ENCODE results near the gene SPPL2A. TPM values are rescaled to one million over a fixed set of nuclear protein-coding genes. Genes with fewer than 3 reads are reported as not detected.

Gene SPPL2A
- polyA plus RNA-seq, 6 donors from 2014 or later: 75.1 to 93.0 (median 89.4) TPM

GRCh38 chr15:50653156-50653743 is 112.3 kb downstream of the SPPL2A start:
- no peaks in the 10 kb centered on the region for H3K27me3 Mint-ChIP-seq
- peaks cover 0 to 2% (median 0%) of the 10 kb centered on the region in 3 donors for H3K4me1 Mint-ChIP-seq
- ATAC-seq (ENCODE audit: low read depth in 2 of 2) (no peak), DNase-seq (no peak)
- no peaks in the 10 kb centered on the region for H3K9me3 Mint-ChIP-seq
- peak overlapping the region in 4 of 6 donors; percentile 4 to 14 (median 10) for H3K27ac Mint-ChIP-seq
- H3K4me3 Mint-ChIP-seq: no peak overlapping the region
- peaks cover 7 to 22% of the 10 kb centered on the region in 2 donors for H3K36me3 Mint-ChIP-seq

DNA sequence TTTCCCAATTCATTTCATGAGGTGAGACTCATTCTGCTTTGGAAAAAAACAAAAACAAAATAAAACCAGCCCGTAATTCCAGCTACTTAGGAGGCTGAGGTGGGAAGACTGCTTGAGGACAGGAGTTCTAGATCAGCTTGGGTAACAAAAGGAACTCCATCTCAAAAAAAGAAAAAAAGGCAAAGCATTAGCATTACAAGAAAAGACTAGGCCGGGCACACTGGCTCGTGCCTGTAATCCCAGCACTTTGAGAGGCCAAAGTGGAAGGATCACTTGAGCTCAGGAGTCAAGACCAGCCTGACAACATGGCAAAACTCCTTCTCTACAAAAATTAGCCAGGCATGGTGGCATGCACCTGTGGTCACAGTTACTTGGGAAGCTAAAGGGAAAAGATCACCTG is 112.8 kb downstream of the SPPL2A start:
- H3K9me3 Mint-ChIP-seq: no peaks in the 10 kb centered on the region
- H3K27me3 Mint-ChIP-seq: no peaks in the 10 kb centered on the region
- ATAC-seq (ENCODE audit: low read depth in 2 of 2) (no peak), DNase-seq (no peak)
- H3K36me3 Mint-ChIP-seq: peaks cover 7 to 22% of the 10 kb centered on the region in 2 donors
- H3K4me3 Mint-ChIP-seq: no peak overlapping the region
- H3K4me1 Mint-ChIP-seq: peaks cover 0 to 2% (median 0%) of the 10 kb centered on the region in 3 donors
- peak overlapping the region in 4 of 6 donors; percentile 14 to 76 (median 54) for H3K27ac Mint-ChIP-seq

Other genes with a start within 250 kb of the SPPL2A start
- gene USP50, start 219.0 kb downstream of the SPPL2A start, polyA plus RNA-seq (ENCODE audit: low read depth in 6 of 6): not detected
- gene TRPM7, start 78.9 kb downstream of the SPPL2A start, polyA plus RNA-seq (ENCODE audit: low read depth in 6 of 6): 10 to 100 TPM; 12.8 to 23.3 (median 17.0) TPM
- gene AP4E1, start 143.0 kb upstream of the SPPL2A start, polyA plus RNA-seq (ENCODE audit: low read depth in 6 of 6): 10 to 100 TPM in 1 of 6 donors, 1 to 10 TPM in 5; 2.6 to 10.8 (median 4.6) TPM